ENCODE measurements around the gene SDK1.

DNA sequence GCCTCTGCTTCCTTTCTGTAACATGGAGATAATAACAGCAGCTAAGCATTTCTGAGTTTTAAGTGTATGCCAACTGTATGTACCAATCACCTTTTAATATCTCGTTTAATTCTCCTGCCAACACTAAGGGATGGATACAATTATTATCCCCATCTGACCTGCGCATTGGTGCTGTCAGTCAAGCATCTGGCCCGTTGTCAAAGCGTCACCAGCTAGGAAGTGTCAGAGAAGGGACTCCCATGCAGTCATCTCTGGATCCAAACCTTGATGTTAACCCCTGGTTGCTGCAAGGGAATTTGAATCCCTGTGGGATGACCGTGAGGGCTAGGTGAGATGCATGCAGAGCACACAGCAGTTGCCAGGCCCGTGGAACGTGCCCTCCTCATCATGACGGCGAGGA lies 506.8 kb downstream of the SDK1 start:
- TF ChIP-seq KDM1A (IDR thresholded peaks at IDR 0.05; ENCODE audit: low read depth): no peak
- TF ChIP-seq BHLHE40 (IDR thresholded peaks at IDR 0.05; ENCODE audit: low read depth, low read length): no peak
- no peak for TF ChIP-seq POLR2A (IDR thresholded peaks at IDR 0.05; ENCODE audit: low read length)

All from A549 (cell line).